Gastroesophageal sphincter (tissue), 3 donors: ENCODE measurements around the gene CADPS2.

Experiments
- EP300 ChIP-seq: sonication (generic); formaldehyde crosslinking; IDR thresholded peaks from one replicate; pipeline ENCODE4 v1.6.1; 2017; ENCODE audit warnings: antibody characterized with exemption, mild to moderate bottlenecking
- TF ChIP-seq, protein P1 (sequence below), 4 experiments: fragments of 200-600 bp in 2 of 4; fragments of 450-650 bp in 2 of 4; sonication (generic) in 1 of 4; IDR thresholded peaks; one replicate each; pipeline ENCODE4 v1.5.1; 2017 to 2019; ENCODE audit warnings: antibody characterized with exemption in 4 of 4, mild to moderate bottlenecking in 2 of 4, moderate library complexity in 2 of 4

DNA sequence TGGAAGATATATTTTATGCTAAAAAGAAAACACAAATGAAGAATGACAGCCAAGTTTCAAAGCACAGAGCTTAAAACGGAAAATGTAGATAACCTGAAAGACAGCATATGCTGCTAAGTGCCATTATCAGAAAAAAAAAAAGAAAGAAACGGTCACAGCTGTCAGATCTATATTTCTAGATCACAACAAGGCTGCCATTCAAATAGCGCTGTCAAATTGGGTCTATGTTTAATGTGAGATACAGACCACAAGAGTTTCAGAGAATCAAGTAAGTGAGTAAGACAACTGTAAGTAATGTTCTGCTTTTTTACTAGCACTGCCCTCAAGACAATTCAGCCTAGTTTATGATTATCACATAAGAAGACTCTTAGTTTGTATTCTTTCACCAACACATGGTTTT, 117.4 kb downstream of the CADPS2 start:
- TF ChIP-seq, protein P1, sequence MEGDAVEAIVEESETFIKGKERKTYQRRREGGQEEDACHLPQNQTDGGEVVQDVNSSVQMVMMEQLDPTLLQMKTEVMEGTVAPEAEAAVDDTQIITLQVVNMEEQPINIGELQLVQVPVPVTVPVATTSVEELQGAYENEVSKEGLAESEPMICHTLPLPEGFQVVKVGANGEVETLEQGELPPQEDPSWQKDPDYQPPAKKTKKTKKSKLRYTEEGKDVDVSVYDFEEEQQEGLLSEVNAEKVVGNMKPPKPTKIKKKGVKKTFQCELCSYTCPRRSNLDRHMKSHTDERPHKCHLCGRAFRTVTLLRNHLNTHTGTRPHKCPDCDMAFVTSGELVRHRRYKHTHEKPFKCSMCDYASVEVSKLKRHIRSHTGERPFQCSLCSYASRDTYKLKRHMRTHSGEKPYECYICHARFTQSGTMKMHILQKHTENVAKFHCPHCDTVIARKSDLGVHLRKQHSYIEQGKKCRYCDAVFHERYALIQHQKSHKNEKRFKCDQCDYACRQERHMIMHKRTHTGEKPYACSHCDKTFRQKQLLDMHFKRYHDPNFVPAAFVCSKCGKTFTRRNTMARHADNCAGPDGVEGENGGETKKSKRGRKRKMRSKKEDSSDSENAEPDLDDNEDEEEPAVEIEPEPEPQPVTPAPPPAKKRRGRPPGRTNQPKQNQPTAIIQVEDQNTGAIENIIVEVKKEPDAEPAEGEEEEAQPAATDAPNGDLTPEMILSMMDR (IDR thresholded peaks at IDR 0.05) = no peak
- no peak for TF ChIP-seq EP300
